Neural progenitor cell (in vitro differentiated cells): ENCODE results near the gene DOCK3. TPM values are rescaled to one million over a fixed set of nuclear protein-coding genes. Genes with fewer than 3 reads are reported as not detected.

Experiments used
- DNase-seq: peaks from one replicate; pipeline ENCODE4 v3.0.0-alpha.2; 2016; ENCODE audit warnings: low spot score
- H2AFZ ChIP-seq: fragments of 200-600 bp; sonication (generic); replicated peaks from 2 replicates; pipeline ENCODE4 v1.6.1; 2016; ENCODE audit warnings: antibody characterized with exemption
- H3F3A ChIP-seq: fragments of 200-600 bp; sonication (generic); 2 replicates; pipeline ENCODE4 v1.6.1; 2016; ENCODE audit warnings: antibody characterized with exemption, low read depth
- H3K27ac ChIP-seq: fragments of 200-600 bp; sonication (generic); 2 replicates; pipeline ENCODE4 v1.5.1; 2016; ENCODE audit warnings: mild to moderate bottlenecking
- H3K27me3 ChIP-seq: fragments of 200-600 bp; sonication (generic); 2 replicates; pipeline ENCODE4 v1.6.1; 2016; ENCODE audit warnings: mild to moderate bottlenecking, moderate library complexity
- H3K36me3 ChIP-seq: fragments of 200-600 bp; sonication (generic); 2 replicates; pipeline ENCODE4 v1.5.1; 2016
- H3K4me1 ChIP-seq: fragments of 200-600 bp; sonication (generic); 2 replicates; pipeline ENCODE4 v1.6.1; 2016; ENCODE audit warnings: mixed run types
- H3K4me2 ChIP-seq: fragments of 200-600 bp; sonication (generic); 2 replicates; pipeline ENCODE4 v1.6.1; 2016
- H3K4me3 ChIP-seq: fragments of 200-600 bp; sonication (generic); 2 replicates; pipeline ENCODE4 v1.5.1; 2016
- H3K79me2 ChIP-seq: fragments of 200-600 bp; sonication (generic); 2 replicates; pipeline ENCODE4 v1.6.1; 2016; ENCODE audit warnings: low read depth
- H3K9ac ChIP-seq: fragments of 200-600 bp; sonication (generic); 2 replicates; pipeline ENCODE4 v1.6.1; 2016
- H3K9me3 ChIP-seq: fragments of 200-600 bp; sonication (generic); 2 replicates; pipeline ENCODE4 v1.5.1; 2016; ENCODE audit warnings: low read depth
- H4K20me1 ChIP-seq: fragments of 200-600 bp; sonication (generic); 2 replicates; pipeline ENCODE4 v1.6.1; 2016; ENCODE audit warnings: low read depth
- H3K27ac Mint-ChIP-seq: 3 replicates; pipeline ENCODE4 v1.8.0; 2021; ENCODE audit warnings: mixed read lengths
- H3K27me3 Mint-ChIP-seq: 2 replicates; pipeline ENCODE4 v1.8.0; 2022; ENCODE audit warnings: low read depth, mild to moderate bottlenecking, inconsistent platforms, moderate library complexity, mixed read lengths; ENCODE audit not compliant: insufficient read depth
- H3K36me3 Mint-ChIP-seq: 3 replicates; pipeline ENCODE4 v1.8.0; 2021; ENCODE audit warnings: mixed read lengths
- H3K4me1 Mint-ChIP-seq: 3 replicates; pipeline ENCODE4 v1.8.0; 2021; ENCODE audit warnings: mixed read lengths
- H3K4me3 Mint-ChIP-seq: 3 replicates; pipeline ENCODE4 v1.8.0; 2021; ENCODE audit warnings: mild to moderate bottlenecking, moderate library complexity, mixed read lengths
- H3K9me3 Mint-ChIP-seq: 3 replicates; pipeline ENCODE4 v1.8.0; 2020; ENCODE audit warnings: mixed read lengths
- CTCF ChIP-seq: fragments of 200-600 bp; sonication (generic); IDR thresholded peaks from 2 replicates; pipeline ENCODE4 v1.5.1; 2017; ENCODE audit warnings: antibody characterized with exemption, mild to moderate bottlenecking
- EZH2 ChIP-seq: fragments of 200-600 bp; sonication (generic); IDR thresholded peaks from 2 replicates; pipeline ENCODE4 v1.6.1; 2017; ENCODE audit warnings: antibody characterized with exemption, mild to moderate bottlenecking, moderate library complexity
- EZH2phosphoT487 ChIP-seq: fragments of 200-600 bp; sonication (generic); IDR thresholded peaks from 2 replicates; pipeline ENCODE4 v1.6.1; 2017; ENCODE audit warnings: antibody characterized with exemption
- total RNA-seq: library from RNA; depleted of rRNA; stranded (reverse); fragments of >200 nt; gene quantifications from 2 replicates; pipeline ENCODE4 v1.2.3, GENCODE V29; 2015; ENCODE audit warnings: low replicate concordance

The DOCK3 gene
- total RNA-seq, 1 donor from 2014 or later, result 10.7 TPM

DNA sequence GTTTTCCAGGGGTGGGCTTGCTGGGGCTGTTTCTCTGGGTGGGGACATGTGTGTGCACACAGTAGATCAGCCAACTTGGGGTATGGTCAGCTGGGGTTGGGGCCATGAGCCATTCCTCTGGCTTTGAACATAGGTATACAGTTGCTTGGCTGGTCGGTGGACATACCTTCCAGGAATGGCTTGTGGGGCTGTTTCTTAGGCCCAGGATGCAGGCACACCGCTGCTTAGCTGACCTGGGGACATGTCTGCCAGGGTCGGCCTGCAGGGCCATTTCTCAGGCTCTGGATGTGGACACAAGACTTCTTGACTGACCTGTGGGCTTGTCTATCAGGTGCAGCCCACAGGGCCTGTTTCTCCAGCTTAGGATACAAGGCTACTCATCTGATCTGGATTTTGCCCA is 130.6 kb downstream of the DOCK3 start:
- TF ChIP-seq EZH2 (no peak), CTCF (no peak), EZH2phosphoT487 (no peak)
- Histone ChIP-seq H3K4me3 (no peak overlapping the region), H3K79me2 (peaks cover 20% of the 10 kb centered on the region), H3K36me3 (peaks cover 6% of the 10 kb centered on the region), H2AFZ (no peak overlapping the region), H3F3A (no peaks in the 10 kb centered on the region), H3K4me1 (no peaks in the 10 kb centered on the region), H3K27ac (no peak overlapping the region), H3K9me3 (peaks cover 14% of the 10 kb centered on the region), H3K4me2 (no peak overlapping the region), H4K20me1 (no peaks in the 10 kb centered on the region), H3K27me3 (no peaks in the 10 kb centered on the region), H3K9ac (no peak overlapping the region)
- Mint-ChIP-seq H3K36me3 (peaks cover 6% of the 10 kb centered on the region), H3K9me3 (peaks cover 37% of the 10 kb centered on the region), H3K27ac (no peak overlapping the region), H3K27me3 (peaks cover 2% of the 10 kb centered on the region), H3K4me1 (peaks cover 6% of the 10 kb centered on the region), H3K4me3 (no peak overlapping the region)
- DNase-seq, result no peak

DNA sequence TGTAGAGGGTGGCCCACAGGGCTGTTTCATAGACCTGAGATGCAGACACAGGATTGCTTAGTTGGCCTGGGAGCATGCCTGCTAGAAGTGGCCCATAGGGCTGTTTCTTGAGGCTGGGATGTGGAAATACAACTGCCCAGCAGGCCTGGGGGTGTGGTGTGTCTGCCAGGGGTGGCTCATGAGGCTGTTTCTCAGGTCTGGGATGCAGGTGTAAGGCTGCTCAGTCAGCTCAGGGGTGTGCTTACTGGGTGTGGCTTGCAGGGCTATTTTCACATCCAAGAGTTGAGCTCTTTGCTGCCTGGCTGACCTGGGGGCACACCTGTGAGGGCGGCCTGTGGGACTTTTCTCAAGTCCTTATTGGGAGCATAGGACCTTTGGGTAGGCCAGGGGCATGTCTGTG is 131.3 kb downstream of the DOCK3 start:
- H3K27me3 ChIP-seq, result no peaks in the 10 kb centered on the region
- H3K4me2 ChIP-seq, result no peak overlapping the region
- no peak overlapping the region for H3K4me3 Mint-ChIP-seq
- H3F3A ChIP-seq, result no peaks in the 10 kb centered on the region
- no peak overlapping the region for H3K9ac ChIP-seq
- H3K27me3 Mint-ChIP-seq, result peaks cover 2% of the 10 kb centered on the region
- peaks cover 6% of the 10 kb centered on the region for H3K4me1 Mint-ChIP-seq
- H3K9me3 ChIP-seq, result peaks cover 7% of the 10 kb centered on the region
- peaks cover 19% of the 10 kb centered on the region for H3K79me2 ChIP-seq
- H3K4me3 ChIP-seq, result no peak overlapping the region
- peaks cover 6% of the 10 kb centered on the region for H3K36me3 Mint-ChIP-seq
- DNase-seq, result no peak
- no peaks in the 10 kb centered on the region for H3K4me1 ChIP-seq
- peaks cover 29% of the 10 kb centered on the region for H3K9me3 Mint-ChIP-seq
- no peak overlapping the region for H3K27ac Mint-ChIP-seq
- peaks cover 6% of the 10 kb centered on the region for H3K36me3 ChIP-seq
- H4K20me1 ChIP-seq, result no peaks in the 10 kb centered on the region
- no peak overlapping the region for H3K27ac ChIP-seq
- no peak overlapping the region for H2AFZ ChIP-seq
- TF ChIP-seq EZH2, result no peak
- no peak for TF ChIP-seq CTCF
- no peak for TF ChIP-seq EZH2phosphoT487

DNA sequence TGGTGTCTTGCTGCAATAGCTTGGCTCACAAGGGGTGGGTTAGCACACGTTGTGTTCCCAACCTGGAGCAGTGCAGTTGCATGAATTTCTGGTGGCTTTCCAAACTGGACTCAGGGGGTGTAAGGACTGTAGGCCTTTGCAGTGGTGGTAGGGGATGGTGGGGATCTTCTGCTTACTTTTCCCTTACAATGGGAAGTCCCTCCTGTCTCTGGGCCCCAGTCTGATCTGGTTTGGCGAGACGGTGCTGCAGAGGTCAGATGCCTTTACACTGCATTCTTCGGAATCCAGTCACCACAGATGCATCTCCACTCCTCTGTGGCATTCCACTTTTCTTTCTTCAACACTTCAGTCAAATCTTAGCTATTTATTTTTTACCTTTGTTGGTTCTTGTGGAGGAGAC is 132.1 kb downstream of the DOCK3 start:
- Histone ChIP-seq H3K79me2 (peaks cover 19% of the 10 kb centered on the region), H3K4me1 (peaks cover 1% of the 10 kb centered on the region), H3K9ac (no peak overlapping the region), H3K27me3 (no peaks in the 10 kb centered on the region), H3K4me2 (no peak overlapping the region), H4K20me1 (no peaks in the 10 kb centered on the region), H3K36me3 (peaks cover 2% of the 10 kb centered on the region), H3K4me3 (no peak overlapping the region), H3K27ac (no peak overlapping the region), H2AFZ (no peak overlapping the region), H3F3A (no peaks in the 10 kb centered on the region), H3K9me3 (peaks cover 7% of the 10 kb centered on the region)
- Mint-ChIP-seq H3K9me3 (peaks cover 23% of the 10 kb centered on the region), H3K27me3 (peaks cover 2% of the 10 kb centered on the region), H3K27ac (no peak overlapping the region), H3K4me1 (peaks cover 6% of the 10 kb centered on the region), H3K4me3 (no peak overlapping the region), H3K36me3 (peaks cover 6% of the 10 kb centered on the region)
- DNase-seq, result no peak
- TF ChIP-seq EZH2 (no peak), CTCF (no peak), EZH2phosphoT487 (no peak)
